ENCODE data around the gene A3GALT2. TPM values are rescaled to one million over a fixed set of nuclear protein-coding genes. Genes with fewer than 3 reads are reported as not detected.

The A3GALT2 gene
- total and polyA plus RNA-seq, 9 of the 15 experiments (the other 6 are each of a cell fraction or from before 2014, with no cell fraction given): not detected

DNA sequence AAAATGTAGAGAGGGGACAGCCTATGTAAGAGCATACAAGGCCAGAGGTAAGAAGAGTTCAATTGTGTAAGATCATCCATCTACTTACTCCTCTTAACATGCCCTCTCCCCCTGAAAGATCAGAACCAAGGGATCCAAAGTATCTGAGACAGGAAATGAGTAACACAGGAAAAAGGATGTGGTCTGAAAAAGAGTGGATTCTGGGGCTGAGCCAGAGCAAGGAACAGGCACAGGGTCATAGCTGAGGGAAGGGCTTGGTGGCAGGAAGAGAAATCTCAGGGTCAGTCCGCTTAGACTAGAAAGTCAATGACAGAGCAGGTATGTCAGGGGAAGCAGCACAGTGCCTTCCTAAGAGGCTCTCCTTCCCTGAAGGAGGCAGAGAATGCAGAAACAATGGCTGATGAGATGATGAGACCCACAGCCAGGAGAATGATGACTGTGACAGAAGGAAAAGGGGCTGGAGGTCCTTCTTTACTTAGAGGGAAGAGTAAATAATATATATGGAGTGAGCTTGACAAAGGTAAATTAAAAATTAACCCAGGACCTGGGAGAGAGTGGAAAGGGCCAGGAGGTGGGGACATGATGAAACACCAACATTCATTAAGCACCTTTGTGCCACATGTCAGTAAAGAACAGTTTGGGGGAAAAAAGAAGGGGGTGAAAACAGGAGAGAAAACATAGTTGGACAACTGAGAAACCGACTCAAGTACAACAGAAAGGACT lies 26.2 kb upstream of the A3GALT2 start:
- Histone ChIP-seq H3K79me2 (ENCODE audit: control insufficient read depth, insufficient read depth, low read length) (peaks cover 74% of the 10 kb centered on the region), H3K9ac (ENCODE audit: insufficient read depth in 1 of 2, low read depth in 2 of 2, low read length in 2 of 2) (peak overlapping the region; percentile 21 to 49; a peak in 1 of 4 replicates), H3K4me1 (replicated peaks in 1 of 2; ENCODE audit: control insufficient read depth in 2 of 2, insufficient read depth in 2 of 2, low read length in 2 of 2) (peaks cover 35% of the 10 kb centered on the region in 2 experiments), H3K9me3 (replicated peaks; ENCODE audit: control insufficient read depth, insufficient read depth, low read depth, low read length) (no peaks in the 10 kb centered on the region), H3K27me3 (ENCODE audit: control insufficient read depth in 2 of 2, insufficient read depth in 2 of 2, low read length in 2 of 2) (no peaks in the 10 kb centered on the region), H4K20me1 (replicated peaks; ENCODE audit: control insufficient read depth, insufficient read depth, low read length) (peaks cover 26% of the 10 kb centered on the region), H3K36me3 (ENCODE audit: control insufficient read depth, insufficient read depth, low read length) (peaks cover 39% of the 10 kb centered on the region; the same call in 2 of the 3 replicates), H3K4me2 (ENCODE audit: insufficient read depth, low read length) (peak overlapping the region; percentile 79), H3K4me3 (peak overlapping the region; percentile 71; the same call in 1 of the 2 replicates), H2AFZ (ENCODE audit: low read depth, low read length) (no peak overlapping the region), H3K27ac (ENCODE audit: extremely low read depth, low read depth, low read length) (peak overlapping the region; percentile 3; the same call in 1 of the 3 replicates), H3K9me1 (ENCODE audit: control insufficient read depth, insufficient read depth, low read length) (peaks cover 7% of the 10 kb centered on the region)
- ATAC-seq: 0 out of 3 replicates have a peak, but pooled peaks have one; percentile 1
- 33% methylated on average over 2 of the region's 2 CpGs for WGBS (ENCODE audit: insufficient coverage, low coverage, missing lambda C conversion rate)
- in situ Hi-C loops (cut with MboI) (no loop called here), intact Hi-C loops (cut with micrococcal nuclease) (no loop called here)
- ChIA-PET POLR2A (interaction anchor here (1.2 to 1.8 kb wide), 2 partner anchors 8 to 11 kb away, joined by 5 to 13 read pairs; no protein-coding TSS in a partner anchor), CTCF (ENCODE audit: low intra/inter-chr PET ratio) (no interaction called here)
- no TSS peak for BruUV-seq (replicated peaks)
- peak in 2 of 4 experiments; percentile 36 to 61 for DNase-seq (ENCODE audit: extremely low read depth in 1 of 4, low spot score in 3 of 4)
- FAIRE-seq: no peak
- no peak for TF ChIP-seq AFF4 (CRISPR knock-in tag; IDR thresholded peaks at IDR 0.05)
- peak; percentile 78 for TF ChIP-seq GABPA (tag; conservative IDR thresholded peaks at IDR 0.05; ENCODE audit: low read depth)
- peak; percentile 40; the same call in 1 of the 2 replicates for TF ChIP-seq SUPT5H (IDR thresholded peaks at IDR 0.05)
- TF ChIP-seq USF1 (CRISPR knock-in tag; IDR thresholded peaks at IDR 0.05): no peak
- TF ChIP-seq, protein P1, sequence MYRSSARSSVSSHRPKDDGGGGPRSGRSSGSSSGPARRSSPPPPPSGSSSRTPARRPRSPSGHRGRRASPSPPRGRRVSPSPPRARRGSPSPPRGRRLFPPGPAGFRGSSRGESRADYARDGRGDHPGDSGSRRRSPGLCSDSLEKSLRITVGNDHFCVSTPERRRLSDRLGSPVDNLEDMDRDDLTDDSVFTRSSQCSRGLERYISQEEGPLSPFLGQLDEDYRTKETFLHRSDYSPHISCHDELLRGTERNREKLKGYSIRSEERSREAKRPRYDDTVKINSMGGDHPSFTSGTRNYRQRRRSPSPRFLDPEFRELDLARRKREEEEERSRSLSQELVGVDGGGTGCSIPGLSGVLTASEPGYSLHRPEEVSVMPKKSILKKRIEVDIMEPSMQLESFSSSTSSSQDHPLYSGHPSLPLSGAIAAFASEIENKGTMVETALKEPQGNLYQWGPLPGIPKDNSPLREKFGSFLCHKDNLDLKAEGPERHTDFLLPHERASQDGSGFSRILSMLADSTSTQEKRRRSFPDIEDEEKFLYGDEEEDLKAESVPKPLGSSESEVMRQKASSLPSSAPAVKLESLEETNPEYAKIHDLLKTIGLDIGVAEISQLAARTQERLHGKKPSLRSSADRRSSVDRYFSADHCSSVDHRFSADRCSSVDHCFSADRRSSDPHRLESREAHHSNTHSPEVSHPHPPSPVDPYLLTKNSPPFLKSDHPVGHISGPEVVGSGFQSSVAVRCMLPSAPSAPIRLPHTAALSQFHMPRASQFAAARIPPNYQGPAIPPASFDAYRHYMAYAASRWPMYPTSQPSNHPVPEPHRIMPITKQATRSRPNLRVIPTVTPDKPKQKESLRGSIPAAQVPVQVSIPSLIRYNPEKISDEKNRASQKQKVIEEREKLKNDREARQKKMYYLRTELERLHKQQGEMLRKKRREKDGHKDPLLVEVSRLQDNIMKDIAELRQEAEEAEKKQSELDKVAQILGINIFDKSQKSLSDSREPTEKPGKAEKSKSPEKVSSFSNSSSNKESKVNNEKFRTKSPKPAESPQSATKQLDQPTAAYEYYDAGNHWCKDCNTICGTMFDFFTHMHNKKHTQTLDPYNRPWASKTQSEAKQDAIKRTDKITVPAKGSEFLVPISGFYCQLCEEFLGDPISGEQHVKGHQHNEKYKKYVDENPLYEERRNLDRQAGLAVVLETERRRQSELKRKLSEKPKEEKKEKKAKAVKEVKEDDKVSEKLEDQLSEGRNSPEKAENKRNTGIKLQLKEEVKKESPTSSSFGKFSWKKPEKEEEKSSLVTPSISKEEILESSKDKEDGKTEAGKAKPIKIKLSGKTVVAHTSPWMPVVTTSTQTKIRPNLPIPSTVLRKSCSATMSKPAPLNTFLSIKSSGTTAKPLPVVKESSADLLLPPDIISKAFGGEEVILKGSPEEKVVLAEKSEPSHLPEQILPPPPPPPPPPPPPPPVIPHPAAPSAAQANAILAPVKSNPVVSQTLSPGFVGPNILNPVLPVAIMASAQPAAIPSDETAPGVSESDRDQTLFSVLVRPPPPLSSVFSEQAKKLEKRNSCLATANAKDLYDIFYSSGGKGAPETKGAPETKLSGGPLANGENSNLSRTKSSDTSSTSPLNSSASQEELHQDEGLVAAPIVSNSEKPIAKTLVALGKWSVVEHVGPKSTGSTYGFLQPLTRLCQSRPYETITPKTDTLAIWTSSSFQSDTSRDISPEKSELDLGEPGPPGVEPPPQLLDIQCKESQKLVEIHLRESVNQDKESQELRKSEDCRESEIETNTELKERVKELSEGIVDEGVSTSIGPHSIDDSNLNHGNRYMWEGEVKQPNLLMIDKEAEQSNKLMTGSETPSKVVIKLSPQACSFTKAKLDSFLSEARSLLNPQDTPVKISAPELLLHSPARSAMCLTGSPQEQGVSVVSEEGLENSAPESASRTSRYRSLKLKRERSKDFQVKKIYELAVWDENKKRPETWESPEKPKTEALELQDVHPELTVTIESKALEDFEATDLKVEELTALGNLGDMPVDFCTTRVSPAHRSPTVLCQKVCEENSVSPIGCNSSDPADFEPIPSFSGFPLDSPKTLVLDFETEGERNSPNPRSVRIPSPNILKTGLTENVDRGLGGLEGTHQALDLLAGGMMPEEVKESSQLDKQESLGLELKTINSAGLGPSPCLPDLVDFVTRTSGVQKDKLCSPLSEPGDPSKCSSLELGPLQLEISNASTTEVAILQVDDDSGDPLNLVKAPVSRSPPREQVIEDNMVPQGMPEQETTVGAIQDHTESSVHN (IDR thresholded peaks at IDR 0.05; ENCODE audit: borderline replicate concordance in 1 of 2, low read depth in 1 of 2): no peak
- TF ChIP-seq ZNF143 (CRISPR knock-in tag; IDR thresholded peaks at IDR 0.05): no peak
- no peak for TF ChIP-seq ARNT (IDR thresholded peaks at IDR 0.05)
- TF ChIP-seq POLR2A (conservative IDR thresholded peaks at IDR 0.05): peak; percentile 48; the same call in 1 of the 2 replicates
- TF ChIP-seq SMARCA4 (IDR thresholded peaks at IDR 0.05): 0 out of 2 replicates have a peak, but pooled peaks have one; percentile 16
